ENCODE data around the gene TIMM13.

The TIMM13 gene

GRCh38 chr19:2416321-2417097 is 10.9 kb downstream of the TIMM13 start:
- DNase-seq (ENCODE audit: extremely low spot score) = no peak
- CTCF ChIA-PET = no interaction called here
- POLR2A ChIA-PET = no interaction called here
- no peak for TF ChIP-seq NFRKB (IDR thresholded peaks at IDR 0.05)
- no peak for TF ChIP-seq ELF4 (IDR thresholded peaks at IDR 0.05)
- TF ChIP-seq FOXK2 (IDR thresholded peaks at IDR 0.05) = no peak

GRCh38 chr19:2415973-2416319 is 11.4 kb downstream of the TIMM13 start:
- ChIA-PET POLR2A (no interaction called here), CTCF (no interaction called here)
- TF ChIP-seq FOXA1 (IDR thresholded peaks at IDR 0.05) (no peak), SUZ12 (IDR thresholded peaks at IDR 0.05) (no peak), HDGF (IDR thresholded peaks at IDR 0.05; ENCODE audit: borderline replicate concordance) (no peak), FOXK2 (IDR thresholded peaks at IDR 0.05) (no peak), PKNOX1 (IDR thresholded peaks at IDR 0.05) (no peak), ARNT (IDR thresholded peaks at IDR 0.05) (no peak), LEF1 (IDR thresholded peaks at IDR 0.05; ENCODE audit: borderline replicate concordance) (no peak), TARDBP (IDR thresholded peaks at IDR 0.05) (no peak), ELF4 (IDR thresholded peaks at IDR 0.05) (no peak), BHLHE40 (IDR thresholded peaks at IDR 0.05; ENCODE audit: borderline replicate concordance) (no peak), ZNF384 (IDR thresholded peaks at IDR 0.05) (no peak), CTBP1 (IDR thresholded peaks at IDR 0.05; ENCODE audit: borderline replicate concordance) (no peak), SP1 (IDR thresholded peaks at IDR 0.05) (no peak), FOXM1 (IDR thresholded peaks at IDR 0.05; ENCODE audit: borderline replicate concordance) (no peak), NFRKB (IDR thresholded peaks at IDR 0.05) (no peak), L3MBTL2 (conservative IDR thresholded peaks at IDR 0.05) (no peak)
- DNase-seq (ENCODE audit: extremely low spot score) = no peak

GRCh38 chr19:2415281-2415972 is 12.0 kb downstream of the TIMM13 start:
- CTCF ChIA-PET = no interaction called here
- no peak for DNase-seq (ENCODE audit: extremely low spot score)
- no peak for TF ChIP-seq FOXK2 (IDR thresholded peaks at IDR 0.05)
- TF ChIP-seq ELF4 (IDR thresholded peaks at IDR 0.05) = no peak
- no peak for TF ChIP-seq FOXM1 (IDR thresholded peaks at IDR 0.05; ENCODE audit: borderline replicate concordance)
- no peak for TF ChIP-seq SP1 (IDR thresholded peaks at IDR 0.05)
- POLR2A ChIA-PET = no interaction called here

- CTCF ChIA-PET = no interaction called here
These were observed 13.8 kb downstream of the TIMM13 start for GRCh38 chr19:2413629-2414028.

GRCh38 chr19:2413159-2413558 is 14.2 kb downstream of the TIMM13 start:
- ChIA-PET CTCF (no interaction called here), POLR2A (no interaction called here)
- no peak for DNase-seq (ENCODE audit: extremely low spot score)
- TF ChIP-seq SUZ12 (IDR thresholded peaks at IDR 0.05) (no peak), PKNOX1 (IDR thresholded peaks at IDR 0.05) (no peak), SP1 (IDR thresholded peaks at IDR 0.05) (no peak), LEF1 (IDR thresholded peaks at IDR 0.05; ENCODE audit: borderline replicate concordance) (no peak), CTBP1 (IDR thresholded peaks at IDR 0.05; ENCODE audit: borderline replicate concordance) (no peak), ARNT (IDR thresholded peaks at IDR 0.05) (no peak), BHLHE40 (IDR thresholded peaks at IDR 0.05; ENCODE audit: borderline replicate concordance) (no peak), FOXM1 (IDR thresholded peaks at IDR 0.05; ENCODE audit: borderline replicate concordance) (no peak), L3MBTL2 (conservative IDR thresholded peaks at IDR 0.05) (no peak), HDGF (IDR thresholded peaks at IDR 0.05; ENCODE audit: borderline replicate concordance) (no peak), TARDBP (IDR thresholded peaks at IDR 0.05) (no peak), ELF4 (IDR thresholded peaks at IDR 0.05) (no peak), NFRKB (IDR thresholded peaks at IDR 0.05) (no peak)

More at GRCh38 chr19:2413629-2414028, 13.8 kb downstream of the TIMM13 start:
- TF ChIP-seq ZNF384 (IDR thresholded peaks at IDR 0.05) (no peak), BHLHE40 (IDR thresholded peaks at IDR 0.05; ENCODE audit: borderline replicate concordance) (no peak), NFRKB (IDR thresholded peaks at IDR 0.05) (no peak), HDGF (IDR thresholded peaks at IDR 0.05; ENCODE audit: borderline replicate concordance) (no peak), FOXM1 (IDR thresholded peaks at IDR 0.05; ENCODE audit: borderline replicate concordance) (no peak), ARNT (IDR thresholded peaks at IDR 0.05) (no peak), ELF4 (IDR thresholded peaks at IDR 0.05) (no peak)
- DNase-seq (ENCODE audit: extremely low spot score) = no peak
- POLR2A ChIA-PET = no interaction called here

- no peak for TF ChIP-seq HDGF (IDR thresholded peaks at IDR 0.05; ENCODE audit: borderline replicate concordance)
- TF ChIP-seq ELF4 (IDR thresholded peaks at IDR 0.05) = no peak
- TF ChIP-seq PKNOX1 (IDR thresholded peaks at IDR 0.05) = no peak
- DNase-seq (ENCODE audit: extremely low spot score) = no peak
- ChIA-PET CTCF (no interaction called here), POLR2A (no interaction called here)
These were observed 14.9 kb downstream of the TIMM13 start for GRCh38 chr19:2412449-2412848.

- no peak for TF ChIP-seq BHLHE40 (IDR thresholded peaks at IDR 0.05; ENCODE audit: borderline replicate concordance)
- no peak for TF ChIP-seq FOXM1 (IDR thresholded peaks at IDR 0.05; ENCODE audit: borderline replicate concordance)
- TF ChIP-seq ARNT (IDR thresholded peaks at IDR 0.05) = no peak
- TF ChIP-seq FOXK2 (IDR thresholded peaks at IDR 0.05) = no peak
- TF ChIP-seq FOXA1 (IDR thresholded peaks at IDR 0.05) = no peak
- no peak for TF ChIP-seq ZNF384 (IDR thresholded peaks at IDR 0.05)
- TF ChIP-seq SP1 (IDR thresholded peaks at IDR 0.05) = no peak
- TF ChIP-seq SUZ12 (IDR thresholded peaks at IDR 0.05) = no peak
- no peak for TF ChIP-seq L3MBTL2 (conservative IDR thresholded peaks at IDR 0.05)
- TF ChIP-seq ELF4 (IDR thresholded peaks at IDR 0.05) = no peak
- TF ChIP-seq PKNOX1 (IDR thresholded peaks at IDR 0.05) = no peak
- no peak for TF ChIP-seq CTBP1 (IDR thresholded peaks at IDR 0.05; ENCODE audit: borderline replicate concordance)
- POLR2A ChIA-PET = no interaction called here
- DNase-seq (ENCODE audit: extremely low spot score) = no peak
- CTCF ChIA-PET = no interaction called here
These were observed 15.7 kb downstream of the TIMM13 start for GRCh38 chr19:2411709-2412108.

Measured in HEK293T (cell line).